IMR-90 (cell line): Measurements from ENCODE around the gene GCNT2. TPM values are rescaled to one million over a fixed set of nuclear protein-coding genes. Genes with fewer than 3 reads are reported as not detected.

Experiments used
- ATAC-seq: fragments of 200-7000 bp; cut with Tn5 transposase; 2 replicates; pipeline ENCODE4 v1.9.1; 2020; ENCODE audit warnings: low read depth, mild to moderate bottlenecking, moderate library complexity
- BruUV-seq: library from RNA; stranded (reverse); fragments of 400-500 nt; replicated peaks from 2 replicates; lab custom pipeline; 2021; lab: Mats Ljungman, UMichigan
- CTCF ChIA-PET: fragments of 300-600 bp; formaldehyde crosslinking; extraction: SDS; loops from one replicate; lab custom pipeline; 2021; ENCODE audit warnings: antibody characterized with exemption; lab: Yijun Ruan, JAX
- POLR2A ChIA-PET: fragments of 300-600 bp; sonication (Branson Sonifier 250); formaldehyde crosslinking; loops from one replicate; lab custom pipeline; 2022; ENCODE audit warnings: antibody characterized with exemption; ENCODE audit not compliant: unreplicated experiment; lab: Charles Lee
- DNase-seq: peaks from one replicate; pipeline ENCODE4 v3.0.0; 2013
- H2AFZ ChIP-seq: replicated peaks from 2 replicates; pipeline ENCODE3; 2013; ENCODE audit warnings: low read length, mild to moderate bottlenecking; ENCODE audit not compliant: poor library complexity
- H2AK5ac ChIP-seq: 2 replicates; pipeline ENCODE4 v1.6.1; 2013; ENCODE audit warnings: low read depth, low read length, inconsistent platforms
- H2AK9ac ChIP-seq: replicated peaks from 2 replicates; pipeline ENCODE3; 2013; ENCODE audit warnings: mild to moderate bottlenecking, low read depth, low read length, moderate library complexity; ENCODE audit not compliant: poor library complexity
- H2BK120ac ChIP-seq: 2 replicates; pipeline ENCODE4 v1.6.1; 2013; ENCODE audit warnings: low read depth, low read length, inconsistent platforms
- H2BK15ac ChIP-seq: 3 replicates; pipeline ENCODE4 v1.6.1; 2013; ENCODE audit warnings: low read depth, low read length, inconsistent platforms
- H2BK20ac ChIP-seq: 2 replicates; pipeline ENCODE4 v1.6.1; 2013; ENCODE audit warnings: low read depth, mild to moderate bottlenecking, inconsistent platforms, low read length, moderate library complexity
- H2BK5ac ChIP-seq: 2 replicates; pipeline ENCODE4 v1.6.1; 2013; ENCODE audit warnings: mild to moderate bottlenecking, low read depth, low read length, inconsistent platforms; ENCODE audit not compliant: poor library complexity, severe bottlenecking
- H3K14ac ChIP-seq: replicated peaks from 2 replicates; pipeline ENCODE4 v1.6.1; 2013; ENCODE audit warnings: low read depth, low read length, inconsistent platforms
- H3K18ac ChIP-seq: 2 replicates; pipeline ENCODE4 v1.6.1; 2013; ENCODE audit warnings: low read depth, low read length, control low read depth
- H3K23ac ChIP-seq: 2 replicates; pipeline ENCODE4 v1.6.1; 2013; ENCODE audit warnings: low read depth, low read length, inconsistent platforms
- H3K27ac ChIP-seq: 2 replicates; pipeline ENCODE4 v1.5.1; 2013; ENCODE audit warnings: mild to moderate bottlenecking, control low read depth, low read length; ENCODE audit not compliant: insufficient read depth
- H3K27me3 ChIP-seq: 2 replicates; pipeline ENCODE4 v1.6.1; 2013; ENCODE audit warnings: low read length; ENCODE audit not compliant: control insufficient read depth, insufficient read depth
- H3K36me3 ChIP-seq: 2 replicates; pipeline ENCODE4 v1.6.1; 2013; ENCODE audit warnings: low read length, mixed read lengths; ENCODE audit not compliant: control insufficient read depth, insufficient read depth
- H3K4ac ChIP-seq: 2 replicates; pipeline ENCODE4 v1.6.1; 2013; ENCODE audit warnings: low read depth, low read length, inconsistent platforms
- H3K4me1 ChIP-seq: 2 replicates; pipeline ENCODE4 v1.6.1; 2013; ENCODE audit warnings: low read length, mixed read lengths; ENCODE audit not compliant: control insufficient read depth, insufficient read depth
- H3K4me2 ChIP-seq: 2 replicates; pipeline ENCODE4 v1.6.1; 2013; ENCODE audit warnings: low read depth, mild to moderate bottlenecking, control low read depth, low read length, moderate library complexity
- H3K4me3 ChIP-seq: 2 replicates; pipeline ENCODE4 v1.5.1; 2013; ENCODE audit warnings: low read depth, mild to moderate bottlenecking, control low read depth, low read length, moderate library complexity; ENCODE audit not compliant: insufficient read depth
- H3K56ac ChIP-seq: 2 replicates; pipeline ENCODE4 v1.6.1; 2013; ENCODE audit warnings: low read length, inconsistent platforms; ENCODE audit not compliant: insufficient read depth; ENCODE audit errors: extremely low read depth
- H3K79me1 ChIP-seq, 2 experiments: 2 replicates each; pipeline ENCODE4 v1.6.1; 2013; ENCODE audit warnings: low read length in 2 of 2, inconsistent platforms in 1 of 2, low read depth in 1 of 2
- H3K9ac ChIP-seq: 2 replicates; pipeline ENCODE4 v1.6.1; 2013; ENCODE audit warnings: low read depth, low read length, control low read depth
- H3K9me1 ChIP-seq: 2 replicates; pipeline ENCODE4 v1.6.1; 2013; ENCODE audit warnings: low read length, inconsistent platforms; ENCODE audit not compliant: insufficient read depth
- H3K9me3 ChIP-seq: 2 replicates; pipeline ENCODE4 v1.6.1; 2013; ENCODE audit warnings: low read length; ENCODE audit not compliant: control insufficient read depth, insufficient read depth
- H4K20me1 ChIP-seq: 2 replicates; pipeline ENCODE4 v1.6.1; 2013; ENCODE audit warnings: low read length, inconsistent platforms; ENCODE audit not compliant: insufficient read depth
- H4K5ac ChIP-seq: 2 replicates; pipeline ENCODE4 v1.6.1; 2013; ENCODE audit warnings: mild to moderate bottlenecking, low read depth, low read length, control low read depth
- H4K8ac ChIP-seq, 2 experiments: 2 replicates each; pipeline ENCODE4 v1.6.1; 2013; ENCODE audit warnings: low read depth in 2 of 2, low read length in 2 of 2, control low read depth in 1 of 2, inconsistent platforms in 1 of 2
- H4K91ac ChIP-seq: 2 replicates; pipeline ENCODE4 v1.6.1; 2013; ENCODE audit warnings: low read depth, low read length, inconsistent platforms; ENCODE audit not compliant: insufficient read depth
- FOS ChIP-seq: fragments of 150-350 bp; IDR thresholded peaks from 2 replicates; pipeline ENCODE4 v1.6.1; 2016; ENCODE audit warnings: low read depth, low read length
- NFE2L2 ChIP-seq: fragments of 150-350 bp; IDR thresholded peaks from 2 replicates; pipeline ENCODE4 v1.6.1; 2016; ENCODE audit warnings: low read depth, mild to moderate bottlenecking, low read length
- WGBS, 2 experiments: methylation state at CpG; one replicate each; pipeline versions ENCODE4 v1.1.5 to v1.1.7; 2013; ENCODE audit warnings: missing lambda C conversion rate in 2 of 2; ENCODE audit not compliant: insufficient read length in 1 of 2; ENCODE audit errors: extremely low coverage in 2 of 2; 5-methylcytosine and 5-hydroxymethylcytosine counted together
- dilution Hi-C: fragments of 300-500 bp; cut with HindIII; formaldehyde crosslinking; loops from one replicate; pipeline ENCODE4 v1.14.3; 2018; ENCODE audit warnings: low sequenced_read_pairs; ENCODE audit not compliant: unreplicated experiment
- in situ Hi-C: fragments of 300-500 bp; cut with MboI; formaldehyde crosslinking; loops from 3 replicates; pipeline ENCODE4 v1.14.3; 2019; ENCODE audit warnings: low sequenced_read_pairs, inconsistent platforms, mixed read lengths
- intact Hi-C: fragments of 100-400 bp; cut with micrococcal nuclease; formaldehyde crosslinking; loops from 2 replicates; pipeline ENCODE4 v1.10.0; 2022
- polyA plus RNA-seq, 3 experiments: library from polyadenylated mRNA; depleted of rRNA; stranded (reverse); fragments of >200 nt; gene quantifications; 2 replicates each; pipeline ENCODE4 v1.2.3, GENCODE V29; 2012; ENCODE audit warnings: low replicate concordance in 1 of 3
- total RNA-seq: library from RNA; depleted of rRNA; stranded (reverse); fragments of >200 nt; gene quantifications from 2 replicates; pipeline ENCODE4 v1.2.3, GENCODE V29; 2012

The GCNT2 gene
- total and polyA plus RNA-seq, 2 of the 4 experiments (the other 2 are of a cell fraction): 0.34 to 0.90 TPM

DNA sequence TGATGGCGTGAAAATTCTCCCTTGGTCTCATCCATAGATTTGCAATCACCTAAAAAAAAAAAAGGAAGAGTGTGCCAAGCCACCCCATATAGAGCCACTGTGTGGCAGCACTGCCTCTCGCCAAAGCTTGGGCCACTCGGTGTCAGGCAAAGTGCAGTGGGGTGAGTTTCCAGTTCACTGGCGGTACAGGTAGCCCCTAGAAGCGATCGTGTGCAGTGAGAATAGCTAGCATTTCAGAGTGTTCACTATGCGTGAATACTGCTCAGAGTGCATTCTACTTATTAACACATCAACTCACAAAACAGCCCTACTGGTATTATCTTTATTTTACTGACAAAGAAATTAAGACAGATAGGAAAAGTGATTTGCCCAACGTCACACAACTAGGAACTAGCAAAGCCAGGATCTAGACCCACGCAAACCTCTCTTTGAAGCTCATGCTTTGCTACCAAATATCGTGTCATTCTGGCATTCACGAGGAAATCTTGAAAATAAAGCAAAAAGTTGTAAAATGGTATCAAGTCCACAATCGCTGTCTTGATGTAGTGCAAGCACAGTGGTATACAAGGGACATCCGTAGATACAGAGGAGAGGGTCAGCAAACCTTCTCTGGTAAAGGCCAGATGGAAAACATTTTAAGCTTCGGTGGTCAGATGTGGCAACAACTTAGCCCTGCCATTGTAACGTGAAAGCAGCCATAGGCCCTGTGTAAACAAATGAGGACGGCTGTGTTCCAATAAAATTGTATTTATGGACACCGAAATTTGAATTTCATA is 10.4 kb upstream of the GCNT2 start (continued):
- no peak for TF ChIP-seq FOS

DNA sequence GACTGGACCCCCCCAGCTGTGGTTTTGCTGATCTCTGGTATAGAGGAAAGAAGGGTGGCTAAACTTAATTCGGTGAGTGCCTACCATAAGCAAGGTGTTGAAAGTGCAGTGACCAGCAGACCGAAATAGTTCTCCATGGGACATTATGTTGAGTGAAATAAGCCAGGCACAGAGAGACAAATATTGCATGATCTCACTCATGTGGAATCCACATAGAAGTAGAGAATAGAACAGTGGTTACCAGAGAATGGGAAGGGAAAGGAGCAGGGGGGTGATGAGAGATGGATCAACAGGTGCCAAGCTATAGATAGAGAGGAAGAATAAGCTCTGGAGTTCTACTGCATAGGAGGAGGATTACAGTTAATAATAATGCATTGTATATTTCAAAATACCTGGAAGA is 9.7 kb upstream of the GCNT2 start:
- peak; percentile 60 for ATAC-seq
- intact Hi-C loops: no loop called here
- 83% methylated on average over 2 of the region's 2 CpGs; no CpG with 5 or more reads in 1 of the 2 experiments for WGBS, 2 experiments
- no peaks in the 10 kb centered on the region for H3K9me1 ChIP-seq
- H3K27me3 ChIP-seq: no peaks in the 10 kb centered on the region
- no peak overlapping the region for H3K9ac ChIP-seq
- H2BK5ac ChIP-seq: no peak overlapping the region
- H3K23ac ChIP-seq: no peak overlapping the region
- H3K4ac ChIP-seq: no peak overlapping the region
- no peaks in the 10 kb centered on the region for H3K4me1 ChIP-seq
- H2BK15ac ChIP-seq: no peak overlapping the region
- no peaks in the 10 kb centered on the region for H3K9me3 ChIP-seq
- POLR2A ChIA-PET: no interaction called here
- dilution Hi-C loops: no loop called here
- no peak overlapping the region for H2AK9ac ChIP-seq
- H3K4me2 ChIP-seq: no peak overlapping the region
- no peak overlapping the region for H4K8ac ChIP-seq
- H4K5ac ChIP-seq: no peak overlapping the region
- H3K79me1 ChIP-seq: no peaks in the 10 kb centered on the region
- no peaks in the 10 kb centered on the region for H4K20me1 ChIP-seq
- H3K14ac ChIP-seq: no peak overlapping the region
- no peaks in the 10 kb centered on the region for H3K36me3 ChIP-seq
- H3K27ac ChIP-seq: no peak overlapping the region
- no peak overlapping the region for H2BK120ac ChIP-seq
- in situ Hi-C loops: no loop called here
- DNase-seq: no peak
- no TSS peak for BruUV-seq
- no peak overlapping the region for H3K56ac ChIP-seq
- H2AFZ ChIP-seq: no peak overlapping the region
- H2AK5ac ChIP-seq: no peak overlapping the region
- H3K18ac ChIP-seq: no peak overlapping the region
- CTCF ChIA-PET: interaction anchor here (0.5 to 0.9 kb wide), 3 partner anchors 99 to 285 kb away, joined by 3 to 5 read pairs (median 3); no protein-coding TSS in a partner anchor
- TF ChIP-seq NFE2L2: no peak
- H2BK20ac ChIP-seq: no peak overlapping the region
- H3K4me3 ChIP-seq: no peak overlapping the region
- H4K91ac ChIP-seq: no peak overlapping the region
